B cell (primary cell): ENCODE data around the gene TBC1D32.

Experiments
- CTCF ChIP-seq: fragments of 200-600 bp; IDR thresholded peaks from one replicate; pipeline ENCODE4 v1.8.0; 2022; ENCODE audit warnings: antibody characterized with exemption, mild to moderate bottlenecking
- EZH2 ChIP-seq: IDR thresholded peaks from 2 replicates; pipeline ENCODE4 v1.6.1; 2012; ENCODE audit warnings: borderline replicate concordance, low read depth, mild to moderate bottlenecking, moderate library complexity, low read length; ENCODE audit not compliant: insufficient read depth, poor library complexity, severe bottlenecking

GRCh38 chr6:121222656-121223055, 111.6 kb downstream of the TBC1D32 start:
- no peak for TF ChIP-seq CTCF
- no peak for TF ChIP-seq EZH2
